GM23248 (cell line): ENCODE results near the gene RAMP3. TPM values are rescaled to one million over a fixed set of nuclear protein-coding genes. Genes with fewer than 3 reads are reported as not detected.

ENCODE experiments used
- DNase-seq: peaks from one replicate; pipeline ENCODE4 v3.0.0-alpha.2; 2015
- H2AFZ ChIP-seq: fragments of 200-600 bp; sonication (generic); 2 replicates; pipeline ENCODE4 v1.6.1; 2016; ENCODE audit warnings: antibody characterized with exemption
- H3F3A ChIP-seq: fragments of 200-600 bp; sonication (generic); 2 replicates; pipeline ENCODE4 v1.6.1; 2016; ENCODE audit warnings: mild to moderate bottlenecking, antibody characterized with exemption, mixed run types; ENCODE audit not compliant: insufficient read depth
- H3K27ac ChIP-seq: fragments of 200-600 bp; sonication (generic); 2 replicates; pipeline ENCODE4 v1.5.1; 2016; ENCODE audit warnings: mild to moderate bottlenecking
- H3K27me3 ChIP-seq: fragments of 200-600 bp; sonication (generic); replicated peaks from 2 replicates; pipeline ENCODE4 v1.6.1; 2016; ENCODE audit warnings: mild to moderate bottlenecking; ENCODE audit not compliant: insufficient read depth
- H3K36me3 ChIP-seq: fragments of 200-600 bp; sonication (generic); 2 replicates; pipeline ENCODE4 v1.6.1; 2016; ENCODE audit warnings: low read depth, mild to moderate bottlenecking
- H3K4me1 ChIP-seq: fragments of 200-600 bp; sonication (generic); 2 replicates; pipeline ENCODE4 v1.6.1; 2016; ENCODE audit warnings: mild to moderate bottlenecking; ENCODE audit not compliant: insufficient read depth
- H3K4me2 ChIP-seq: fragments of 200-600 bp; sonication (generic); one replicate; pipeline ENCODE4 v1.6.1; 2016; ENCODE audit warnings: mild to moderate bottlenecking; ENCODE audit not compliant: unreplicated experiment
- H3K4me3 ChIP-seq: fragments of 200-600 bp; sonication (generic); 2 replicates; pipeline ENCODE4 v1.5.1; 2016; ENCODE audit warnings: mild to moderate bottlenecking
- H3K79me2 ChIP-seq: fragments of 200-600 bp; sonication (generic); 2 replicates; pipeline ENCODE4 v1.6.1; 2016; ENCODE audit warnings: mild to moderate bottlenecking; ENCODE audit not compliant: insufficient read depth
- H3K9ac ChIP-seq: fragments of 200-600 bp; sonication (generic); 2 replicates; pipeline ENCODE4 v1.6.1; 2016; ENCODE audit warnings: mild to moderate bottlenecking
- H3K9me2 ChIP-seq: fragments of 200-600 bp; sonication (generic); 2 replicates; pipeline ENCODE4 v1.6.1; 2016; ENCODE audit warnings: mixed run types, mild to moderate bottlenecking, moderate library complexity; ENCODE audit not compliant: insufficient read depth
- H3K9me3 ChIP-seq: fragments of 200-600 bp; sonication (generic); one replicate; pipeline ENCODE4 v1.6.1; 2017; ENCODE audit warnings: low read depth
- H4K20me1 ChIP-seq: fragments of 200-600 bp; sonication (generic); 2 replicates; pipeline ENCODE4 v1.6.0; 2016; ENCODE audit not compliant: insufficient read depth
- EZH2 ChIP-seq: fragments of 200-600 bp; sonication (generic); IDR thresholded peaks from 2 replicates; pipeline ENCODE4 v1.6.1; 2018; ENCODE audit warnings: antibody characterized with exemption, mild to moderate bottlenecking; ENCODE audit not compliant: insufficient read depth, poor library complexity, severe bottlenecking
- EZH2phosphoT487 ChIP-seq: fragments of 200-600 bp; sonication (generic); IDR thresholded peaks from 2 replicates; pipeline ENCODE4 v1.6.1; 2018; ENCODE audit warnings: antibody characterized with exemption, moderate library complexity, mild to moderate bottlenecking, low read depth; ENCODE audit not compliant: insufficient read depth
- WGBS, 2 experiments: methylation state at CpG; one replicate each; pipeline ENCODE4 v1.1.6; 2015 to 2017; ENCODE audit warnings: low lambda C conversion rate in 2 of 2, low coverage in 1 of 2; ENCODE audit errors: missing lambda C conversion rate in 2 of 2; 5-methylcytosine and 5-hydroxymethylcytosine counted together
- in situ Hi-C: fragments of 300-500 bp; cut with MboI; formaldehyde crosslinking; loops from 2 replicates; pipeline ENCODE4 v1.15.0; 2020
- polyA plus RNA-seq: library from polyadenylated mRNA; unstranded; fragments of >200 nt; fragmentation: Nextera tagmentation; extraction: Ambion mirVana; gene quantifications from 2 replicates; pipeline ENCODE4 v1.2.1, GENCODE V29; 2016
- total RNA-seq: library from RNA; depleted of rRNA; stranded (reverse); fragments of >200 nt; shearing (Covaris generic); gene quantifications from 2 replicates; pipeline ENCODE4 v1.2.3, GENCODE V29; 2014

Gene RAMP3
- total and polyA plus RNA-seq, 2 experiments from 2014 or later = not detected

- no peak for TF ChIP-seq EZH2
- no peak for TF ChIP-seq EZH2phosphoT487
- H3K9ac ChIP-seq = no peak overlapping the region
- H3K4me2 ChIP-seq = no peak overlapping the region
- no peak overlapping the region for H3K4me3 ChIP-seq
- peaks cover 26% of the 10 kb centered on the region for H3K27me3 ChIP-seq
- no peaks in the 10 kb centered on the region for H4K20me1 ChIP-seq
- 93 to 95% methylated on average over 1 of the region's 1 CpG for WGBS, 2 experiments
- H3K4me1 ChIP-seq = no peaks in the 10 kb centered on the region
- DNase-seq = no peak
- no peaks in the 10 kb centered on the region for H3K79me2 ChIP-seq
- in situ Hi-C loops = loop anchor here (10.0 to 25.0 kb wide), 2 partner anchors 96 to 704 kb away; partner anchors contain the start of gene CCDC201
- no peaks in the 10 kb centered on the region for H3K36me3 ChIP-seq
- H3K9me3 ChIP-seq = no peaks in the 10 kb centered on the region
- no peak overlapping the region for H2AFZ ChIP-seq
- H3K9me2 ChIP-seq = no peaks in the 10 kb centered on the region
- H3K27ac ChIP-seq = no peak overlapping the region
- no peaks in the 10 kb centered on the region for H3F3A ChIP-seq
Measured at GRCh38 chr7:45158471-45158870, 880 bp downstream of the RAMP3 start.

- DNase-seq = no peak
- no peaks in the 10 kb centered on the region for H3K4me1 ChIP-seq
- no peaks in the 10 kb centered on the region for H3K79me2 ChIP-seq
- in situ Hi-C loops = loop anchor here (10.0 to 25.0 kb wide), 2 partner anchors 96 to 703 kb away; partner anchors contain the start of gene CCDC201
- H3K27ac ChIP-seq = no peak overlapping the region
- H2AFZ ChIP-seq = no peak overlapping the region
- H3K9ac ChIP-seq = no peak overlapping the region
- 75 to 77% methylated on average over 4 of the region's 4 CpGs for WGBS, 2 experiments
- H3K27me3 ChIP-seq = peaks cover 26% of the 10 kb centered on the region
- H3F3A ChIP-seq = no peaks in the 10 kb centered on the region
- no peaks in the 10 kb centered on the region for H3K9me3 ChIP-seq
- no peak overlapping the region for H3K4me3 ChIP-seq
- no peak overlapping the region for H3K4me2 ChIP-seq
- no peaks in the 10 kb centered on the region for H3K9me2 ChIP-seq
- H3K36me3 ChIP-seq = no peaks in the 10 kb centered on the region
- TF ChIP-seq EZH2phosphoT487 (no peak), EZH2 (no peak)
- no peaks in the 10 kb centered on the region for H4K20me1 ChIP-seq
Measured at GRCh38 chr7:45159296-45159695, 1.7 kb downstream of the RAMP3 start.

DNA sequence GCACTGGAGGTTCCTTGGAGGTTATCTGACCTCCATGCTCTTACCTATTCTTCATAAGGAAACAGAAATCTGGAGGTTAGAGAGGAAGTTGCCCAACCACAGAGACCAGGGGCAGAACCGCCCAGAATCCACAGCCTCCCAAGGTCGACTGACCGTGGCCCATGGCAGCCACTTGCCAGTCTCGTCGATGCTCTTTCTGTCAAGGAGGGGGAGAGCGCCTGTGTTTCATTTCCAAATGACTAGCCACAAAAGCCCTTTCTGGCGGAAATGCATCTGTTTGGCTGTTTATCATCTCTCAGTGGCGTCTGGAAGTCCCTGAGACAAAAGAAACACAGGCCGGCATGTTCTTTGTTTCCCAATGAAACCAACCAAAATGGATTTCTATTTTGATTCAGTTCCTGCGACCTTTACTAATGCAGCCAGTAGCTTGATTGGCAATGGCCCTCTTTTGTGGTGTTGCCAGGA is 2.9 kb downstream of the RAMP3 start:
- H3K4me2 ChIP-seq = no peak overlapping the region
- no peak overlapping the region for H2AFZ ChIP-seq
- WGBS, 2 experiments = 36 to 38% methylated on average over 10 of the region's 10 CpGs
- no peak overlapping the region for H3K27ac ChIP-seq
- no peaks in the 10 kb centered on the region for H3K4me1 ChIP-seq
- no peaks in the 10 kb centered on the region for H3K9me2 ChIP-seq
- no peaks in the 10 kb centered on the region for H4K20me1 ChIP-seq
- no peaks in the 10 kb centered on the region for H3K9me3 ChIP-seq
- DNase-seq = no peak
- H3F3A ChIP-seq = no peaks in the 10 kb centered on the region
- no peaks in the 10 kb centered on the region for H3K79me2 ChIP-seq
- TF ChIP-seq EZH2phosphoT487 = no peak
- no peak for TF ChIP-seq EZH2
- peaks cover 26% of the 10 kb centered on the region for H3K27me3 ChIP-seq
- H3K4me3 ChIP-seq = no peak overlapping the region
- H3K36me3 ChIP-seq = no peaks in the 10 kb centered on the region
- H3K9ac ChIP-seq = no peak overlapping the region
- in situ Hi-C loops = loop anchor here (25.0 kb wide), 1 partner anchor 702 kb away; the partner anchor contains the start of gene CCDC201

GRCh38 chr7:45161138-45161537 is 3.5 kb downstream of the RAMP3 start:
- Histone ChIP-seq H3K9me2 (no peaks in the 10 kb centered on the region), H3K27ac (no peak overlapping the region), H3F3A (no peaks in the 10 kb centered on the region), H3K36me3 (no peaks in the 10 kb centered on the region), H2AFZ (no peak overlapping the region), H3K4me2 (no peak overlapping the region), H3K27me3 (peaks cover 26% of the 10 kb centered on the region), H3K4me3 (no peak overlapping the region), H3K9me3 (no peaks in the 10 kb centered on the region), H3K4me1 (no peaks in the 10 kb centered on the region), H3K79me2 (no peaks in the 10 kb centered on the region), H4K20me1 (no peaks in the 10 kb centered on the region), H3K9ac (no peak overlapping the region)
- DNase-seq = no peak
- TF ChIP-seq EZH2 (no peak), EZH2phosphoT487 (no peak)
- 49 to 55% methylated on average over 4 of the region's 4 CpGs for WGBS, 2 experiments
- in situ Hi-C loops = loop anchor here (25.0 kb wide), 1 partner anchor 701 kb away; the partner anchor contains the start of gene CCDC201

DNA sequence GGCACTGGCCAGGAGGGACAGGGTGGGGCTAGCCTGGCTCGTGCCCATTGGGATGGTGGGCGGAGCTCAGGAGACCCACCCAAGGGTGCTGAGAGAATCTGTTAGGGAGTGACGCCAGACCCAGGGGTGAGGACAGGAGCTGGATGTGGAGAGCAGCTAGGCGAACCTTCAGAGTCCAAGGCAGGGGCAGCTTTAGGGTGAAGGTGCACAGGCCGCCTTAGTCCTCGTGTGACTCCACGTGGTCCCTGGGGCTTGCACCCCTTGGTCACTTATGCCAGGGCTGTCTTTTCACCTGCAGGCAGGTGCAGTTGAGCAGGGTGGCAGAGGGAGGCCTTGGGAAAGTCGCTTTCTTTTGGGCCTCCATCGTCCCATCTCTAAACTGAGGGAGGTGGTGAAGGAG is 4.3 kb downstream of the RAMP3 start:
- no peaks in the 10 kb centered on the region for H3K4me1 ChIP-seq
- H3K4me3 ChIP-seq = no peak overlapping the region
- no peaks in the 10 kb centered on the region for H3K79me2 ChIP-seq
- no peaks in the 10 kb centered on the region for H3K9me3 ChIP-seq
- H2AFZ ChIP-seq = no peak overlapping the region
- H3K36me3 ChIP-seq = no peaks in the 10 kb centered on the region
- DNase-seq = no peak
- in situ Hi-C loops = loop anchor here (25.0 kb wide), 1 partner anchor 700 kb away; the partner anchor contains the start of gene CCDC201
- no peak overlapping the region for H3K9ac ChIP-seq
- H3F3A ChIP-seq = no peaks in the 10 kb centered on the region
- H3K4me2 ChIP-seq = no peak overlapping the region
- 62 to 76% methylated on average over 9 of the region's 9 CpGs for WGBS, 2 experiments
- no peaks in the 10 kb centered on the region for H3K9me2 ChIP-seq
- no peak overlapping the region for H3K27ac ChIP-seq
- no peak for TF ChIP-seq EZH2phosphoT487
- no peaks in the 10 kb centered on the region for H4K20me1 ChIP-seq
- H3K27me3 ChIP-seq = peaks cover 24% of the 10 kb centered on the region
